ENCODE data around the gene LRP8.

Gene LRP8

DNA sequence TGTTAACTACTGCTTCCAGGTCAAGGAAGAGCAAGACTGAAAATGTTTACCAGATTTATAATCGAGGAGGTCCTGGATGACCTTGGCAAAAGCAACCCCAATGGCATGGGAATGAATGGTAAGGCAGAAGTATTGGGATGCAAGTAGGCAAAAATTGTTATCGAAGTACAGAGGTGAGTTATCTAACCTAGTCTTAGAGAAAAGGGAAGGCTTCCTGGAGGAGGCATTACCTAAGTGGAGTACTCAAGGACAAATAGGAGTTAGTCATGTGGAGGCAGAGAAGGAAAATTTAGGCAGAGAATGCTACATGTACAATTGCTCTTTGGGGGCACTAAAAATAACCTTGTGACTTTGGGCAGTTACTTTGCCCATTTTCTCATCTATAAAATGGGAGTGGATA lies 86.0 kb downstream of the LRP8 start:
- no peak overlapping the region for H3K4me3 Mint-ChIP-seq
- DNase-seq (ENCODE audit: low spot score in 2 of 2) (no peak), ATAC-seq (replicated peaks; ENCODE audit: extremely low read depth, poor library complexity, severe bottlenecking) (no peak)
- no peaks in the 10 kb centered on the region for H3K9me3 Mint-ChIP-seq
- H3K27ac Mint-ChIP-seq (ENCODE audit: low read depth): no peak overlapping the region
- peaks cover 8% of the 10 kb centered on the region for H3K36me3 Mint-ChIP-seq (ENCODE audit: insufficient read depth)
- H3K4me1 Mint-ChIP-seq: peaks cover 18% of the 10 kb centered on the region
- H3K27me3 Mint-ChIP-seq: no peaks in the 10 kb centered on the region

DNA sequence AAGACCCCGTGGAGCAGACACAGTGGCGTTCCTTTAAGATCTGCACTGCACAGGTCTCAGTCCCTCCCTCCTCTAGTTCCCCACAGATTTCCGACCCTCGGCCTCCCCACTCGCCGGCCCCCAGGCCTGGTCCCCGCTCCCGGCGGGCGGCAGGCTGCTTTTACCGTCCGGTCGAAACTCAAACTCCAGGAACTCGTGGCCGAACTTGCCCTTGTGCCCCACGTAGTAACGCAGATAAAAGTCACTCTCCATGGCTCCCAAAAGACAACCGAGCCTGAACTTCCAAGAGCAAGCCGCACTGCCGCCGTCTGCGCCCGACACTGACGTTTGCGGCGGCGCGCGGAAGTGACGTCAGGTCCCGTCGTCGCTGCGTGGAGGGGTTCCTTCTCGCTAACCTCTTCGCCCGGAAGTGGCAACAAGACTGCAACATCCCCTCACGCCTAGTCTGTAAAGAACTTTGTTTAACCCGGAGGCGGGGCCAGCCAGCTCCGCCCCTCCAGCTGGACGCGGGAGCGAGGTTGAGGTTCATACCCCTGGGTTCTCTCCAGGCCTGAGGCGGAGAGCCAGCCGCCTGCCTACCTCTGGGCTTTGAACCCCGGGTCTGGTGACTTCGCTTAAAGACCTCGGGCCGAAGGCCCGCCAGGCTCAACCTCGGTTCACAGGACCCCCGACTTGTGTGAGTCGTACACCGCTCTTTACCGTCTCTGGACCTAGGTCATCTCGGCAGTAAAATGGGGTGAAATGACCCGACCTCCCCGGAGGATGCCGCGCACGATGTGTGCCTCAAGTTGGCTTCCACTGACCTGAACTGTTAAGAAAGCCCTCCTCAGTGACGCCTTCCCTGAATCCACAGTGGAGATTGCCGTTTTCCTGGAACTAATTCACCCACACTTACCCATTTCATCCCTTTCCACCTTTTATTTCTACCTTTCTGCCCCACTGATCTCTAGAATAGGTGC lies 89.4 kb downstream of the LRP8 start, which contains the start of gene MAGOH:
Gene MAGOH (minus strand): TSS at position 322 of the 959 bp plus-strand sequence. CDS start 70 bp downstream, at position 252.
- Mint-ChIP-seq H3K4me1 (peaks cover 29% of the 10 kb centered on the region), H3K4me3 (peak within 1 kb of the TSS; percentile 100), H3K27me3 (no peaks in the 10 kb centered on the region), H3K36me3 (ENCODE audit: insufficient read depth) (peaks cover 29% of the 10 kb centered on the region), H3K27ac (ENCODE audit: low read depth) (peak within 1 kb of the TSS; percentile 98), H3K9me3 (no peaks in the 10 kb centered on the region)
- DNase-seq (ENCODE audit: low spot score in 2 of 2): peak; percentile 92 to 94
- peak; percentile 98 for ATAC-seq (replicated peaks; ENCODE audit: extremely low read depth, poor library complexity, severe bottlenecking)

DNA sequence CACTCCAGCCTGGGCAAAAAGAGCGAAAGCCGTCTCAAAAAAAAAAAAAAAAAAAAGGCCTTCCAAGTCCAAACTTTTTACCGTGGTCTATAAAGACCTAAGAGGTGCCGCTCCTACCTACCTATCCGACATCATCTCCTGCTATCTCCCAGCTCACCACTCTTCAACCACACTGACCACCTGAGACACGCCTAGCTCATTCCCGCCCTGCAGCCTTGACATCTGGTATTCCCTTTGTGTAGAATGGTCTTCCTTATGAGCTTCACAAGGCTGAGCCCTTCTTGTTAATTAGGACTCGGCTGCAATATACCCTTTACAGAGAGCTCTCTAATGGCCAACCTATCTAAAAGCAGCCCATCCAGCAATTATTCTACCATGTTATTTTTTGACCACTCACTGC lies 90.2 kb downstream of the LRP8 start:
- Mint-ChIP-seq H3K4me1 (peaks cover 29% of the 10 kb centered on the region), H3K4me3 (peak overlapping the region; percentile 100), H3K9me3 (no peaks in the 10 kb centered on the region), H3K27me3 (no peaks in the 10 kb centered on the region), H3K36me3 (ENCODE audit: insufficient read depth) (peaks cover 34% of the 10 kb centered on the region), H3K27ac (ENCODE audit: low read depth) (peak overlapping the region; percentile 98)
- ATAC-seq (replicated peaks; ENCODE audit: extremely low read depth, poor library complexity, severe bottlenecking) (no peak), DNase-seq (ENCODE audit: low spot score in 2 of 2) (no peak)

DNA sequence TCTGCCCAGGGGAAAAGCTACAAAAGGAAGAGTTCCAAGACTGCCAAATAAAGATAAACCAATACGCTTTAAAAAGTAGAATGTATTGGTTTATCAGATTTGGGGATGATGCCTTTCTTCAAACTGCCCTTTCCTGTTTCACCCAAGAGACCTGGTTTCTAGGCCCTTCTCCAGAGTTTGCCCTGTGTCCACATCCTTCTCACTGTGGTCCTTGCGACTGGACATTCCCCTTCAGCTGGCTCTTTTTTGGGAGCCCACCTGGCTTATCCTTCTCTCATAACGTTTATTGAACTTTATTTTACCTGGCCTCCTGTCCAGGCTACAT lies 106.9 kb downstream of the LRP8 start:
- DNase-seq (ENCODE audit: low spot score in 2 of 2) (no peak), ATAC-seq (replicated peaks; ENCODE audit: extremely low read depth, poor library complexity, severe bottlenecking) (no peak)
- Mint-ChIP-seq H3K36me3 (ENCODE audit: insufficient read depth) (peaks cover 14% of the 10 kb centered on the region), H3K27me3 (no peaks in the 10 kb centered on the region), H3K9me3 (no peaks in the 10 kb centered on the region), H3K4me3 (peak overlapping the region; percentile 92), H3K4me1 (peaks cover 24% of the 10 kb centered on the region), H3K27ac (ENCODE audit: low read depth) (peak overlapping the region; percentile 93)

DNA sequence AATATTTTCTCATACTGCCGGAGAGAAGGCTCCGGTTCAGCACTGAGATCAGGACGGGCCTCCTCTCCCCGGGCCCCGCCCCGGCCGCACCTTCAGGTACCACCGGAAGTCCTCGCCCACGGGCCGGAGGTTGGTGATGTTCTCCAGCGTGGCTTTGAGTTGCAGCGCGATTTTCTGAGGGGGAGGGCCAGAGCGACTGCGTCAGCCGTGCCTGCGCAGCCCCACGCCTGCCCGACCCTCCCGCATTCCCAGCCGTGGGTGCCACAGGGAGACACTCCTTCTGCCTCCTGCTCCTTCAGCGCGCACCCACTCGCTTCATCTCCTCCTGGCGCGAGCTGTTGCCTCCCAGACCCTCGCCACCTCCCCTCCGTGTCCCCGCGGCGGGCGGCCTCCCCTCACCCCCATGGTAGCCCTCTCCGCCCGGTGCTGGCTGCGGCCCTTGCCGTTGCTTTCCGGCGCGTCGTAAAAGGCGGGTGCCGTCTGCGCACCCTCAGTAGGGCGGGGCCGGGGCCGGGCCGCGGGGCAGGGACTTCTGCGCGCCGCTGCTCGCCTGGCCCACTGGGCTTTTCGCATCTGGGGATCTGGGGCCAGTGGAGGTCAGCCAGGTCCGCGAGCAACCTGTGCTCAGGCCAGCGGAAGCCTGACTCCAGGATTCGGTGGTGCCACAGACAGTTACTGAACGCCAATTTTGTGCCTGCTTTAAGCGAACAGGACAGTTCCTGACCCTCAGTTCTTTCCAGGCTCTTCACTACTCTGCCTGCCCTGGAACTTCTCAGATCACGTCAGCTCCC lies 107.5 kb downstream of the LRP8 start, which contains the start of gene CZIB:
Gene CZIB (minus strand): TSS at position 464 of the 791 bp plus-strand sequence. CDS start 59 bp downstream, at position 405.
- Mint-ChIP-seq H3K27me3 (no peaks in the 10 kb centered on the region), H3K36me3 (ENCODE audit: insufficient read depth) (peaks cover 14% of the 10 kb centered on the region), H3K9me3 (no peaks in the 10 kb centered on the region), H3K4me1 (peaks cover 24% of the 10 kb centered on the region), H3K4me3 (peak within 1 kb of the TSS; percentile 92), H3K27ac (ENCODE audit: low read depth) (peak within 1 kb of the TSS; percentile 93)
- peak; percentile 90 for ATAC-seq (replicated peaks; ENCODE audit: extremely low read depth, poor library complexity, severe bottlenecking)
- DNase-seq (ENCODE audit: low spot score in 2 of 2): peak; percentile 82 to 88

DNA sequence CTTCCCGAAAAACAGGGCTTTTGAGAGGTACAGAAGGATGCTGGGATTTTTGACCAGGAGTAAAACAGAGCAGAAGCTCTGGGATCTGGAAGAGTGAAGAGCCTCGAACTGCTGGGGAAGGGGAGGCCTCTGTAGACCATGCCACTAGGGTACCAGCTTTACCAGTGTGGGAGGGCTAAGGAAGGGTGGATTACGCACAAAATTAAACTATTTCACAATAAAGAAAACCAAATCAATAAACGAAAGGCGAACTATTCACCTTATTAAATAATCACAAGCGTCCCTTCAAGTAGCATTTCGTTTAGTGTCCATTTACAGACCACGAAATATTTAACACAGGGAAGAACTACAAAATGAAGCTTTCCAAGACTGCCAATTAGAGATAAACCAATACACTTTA lies 108.2 kb downstream of the LRP8 start:
- peak overlapping the region; percentile 93 for H3K27ac Mint-ChIP-seq (ENCODE audit: low read depth)
- peaks cover 19% of the 10 kb centered on the region for H3K36me3 Mint-ChIP-seq (ENCODE audit: insufficient read depth)
- no peaks in the 10 kb centered on the region for H3K27me3 Mint-ChIP-seq
- DNase-seq (ENCODE audit: low spot score in 2 of 2) (no peak), ATAC-seq (replicated peaks; ENCODE audit: extremely low read depth, poor library complexity, severe bottlenecking) (no peak)
- H3K4me3 Mint-ChIP-seq: peak overlapping the region; percentile 92
- peaks cover 24% of the 10 kb centered on the region for H3K4me1 Mint-ChIP-seq
- no peaks in the 10 kb centered on the region for H3K9me3 Mint-ChIP-seq

DNA sequence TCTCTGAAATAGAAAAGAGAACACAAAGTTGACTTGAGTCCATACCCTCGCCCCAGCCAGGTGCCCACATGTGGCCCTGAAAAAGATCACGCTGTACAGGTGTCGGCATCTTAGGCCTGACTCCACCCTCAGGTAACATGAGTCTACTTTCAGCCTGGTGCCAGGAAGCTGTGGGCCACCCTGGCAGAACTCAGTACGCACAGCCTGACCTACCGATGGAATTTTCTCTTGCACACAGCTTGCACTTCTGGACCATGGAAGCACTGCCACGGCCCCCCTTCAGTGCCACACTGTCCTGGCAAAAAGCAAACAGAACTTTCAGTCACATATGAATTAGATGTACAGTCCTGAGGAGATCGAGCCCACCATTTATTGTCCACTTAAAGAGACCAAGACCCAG lies 109.7 kb downstream of the LRP8 start:
- ATAC-seq (replicated peaks; ENCODE audit: extremely low read depth, poor library complexity, severe bottlenecking) (no peak), DNase-seq (ENCODE audit: low spot score in 2 of 2) (no peak)
- H3K27me3 Mint-ChIP-seq: no peaks in the 10 kb centered on the region
- peaks cover 24% of the 10 kb centered on the region for H3K4me1 Mint-ChIP-seq
- no peak overlapping the region for H3K27ac Mint-ChIP-seq (ENCODE audit: low read depth)
- peaks cover 33% of the 10 kb centered on the region for H3K36me3 Mint-ChIP-seq (ENCODE audit: insufficient read depth)
- H3K4me3 Mint-ChIP-seq: no peak overlapping the region
- no peaks in the 10 kb centered on the region for H3K9me3 Mint-ChIP-seq

DNA sequence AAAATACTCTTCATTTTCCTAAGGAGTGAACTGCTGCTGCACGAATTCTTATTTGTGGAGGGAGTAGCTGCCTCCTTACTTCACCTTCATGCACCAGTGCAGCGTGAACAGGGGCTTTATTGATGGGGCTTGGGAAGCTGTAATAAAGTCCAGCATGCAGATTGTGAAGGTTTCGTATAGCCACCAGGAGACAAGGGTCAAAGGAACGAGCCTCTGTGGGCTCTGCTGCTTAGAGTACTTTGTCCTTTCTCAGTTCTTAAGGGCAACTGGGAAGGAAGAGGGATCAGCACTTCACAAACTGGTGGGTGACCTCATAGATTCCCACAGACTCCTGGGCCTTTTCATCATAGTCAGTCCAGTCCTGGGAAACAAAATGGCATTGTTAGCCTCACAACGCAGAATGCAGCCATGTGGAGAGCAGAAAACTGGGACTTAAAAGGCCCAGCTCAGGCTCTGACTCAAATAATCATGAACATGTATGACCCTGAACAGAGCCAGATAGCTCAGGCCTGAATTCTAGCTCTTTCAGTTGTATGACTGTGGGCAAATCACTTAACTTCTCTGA lies 113.4 kb downstream of the LRP8 start:
- H3K9me3 Mint-ChIP-seq: no peaks in the 10 kb centered on the region
- H3K36me3 Mint-ChIP-seq (ENCODE audit: insufficient read depth): peaks cover 52% of the 10 kb centered on the region
- no peak overlapping the region for H3K4me3 Mint-ChIP-seq
- H3K27ac Mint-ChIP-seq (ENCODE audit: low read depth): no peak overlapping the region
- ATAC-seq (replicated peaks; ENCODE audit: extremely low read depth, poor library complexity, severe bottlenecking): no peak
- H3K27me3 Mint-ChIP-seq: no peaks in the 10 kb centered on the region
- H3K4me1 Mint-ChIP-seq: peaks cover 12% of the 10 kb centered on the region
- no peak for DNase-seq (ENCODE audit: low spot score in 2 of 2)

DNA sequence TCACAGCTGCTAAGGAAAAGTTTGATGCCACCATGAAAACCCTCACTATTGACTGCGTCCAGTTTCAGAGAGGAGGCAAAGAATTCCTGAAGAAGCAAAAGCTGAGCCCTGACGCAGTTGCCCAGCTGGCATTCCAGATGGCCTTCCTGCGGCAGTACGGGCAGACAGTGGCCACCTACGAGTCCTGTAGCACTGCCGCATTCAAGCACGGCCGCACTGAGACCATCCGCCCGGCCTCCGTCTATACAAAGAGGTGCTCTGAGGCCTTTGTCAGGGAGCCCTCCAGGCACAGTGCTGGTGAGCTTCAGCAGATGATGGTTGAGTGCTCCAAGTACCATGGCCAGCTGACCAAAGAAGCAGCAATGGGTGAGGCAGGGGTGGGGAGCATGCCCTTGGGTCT lies 116.9 kb downstream of the LRP8 start:
- no peak overlapping the region for H3K4me3 Mint-ChIP-seq

DNA sequence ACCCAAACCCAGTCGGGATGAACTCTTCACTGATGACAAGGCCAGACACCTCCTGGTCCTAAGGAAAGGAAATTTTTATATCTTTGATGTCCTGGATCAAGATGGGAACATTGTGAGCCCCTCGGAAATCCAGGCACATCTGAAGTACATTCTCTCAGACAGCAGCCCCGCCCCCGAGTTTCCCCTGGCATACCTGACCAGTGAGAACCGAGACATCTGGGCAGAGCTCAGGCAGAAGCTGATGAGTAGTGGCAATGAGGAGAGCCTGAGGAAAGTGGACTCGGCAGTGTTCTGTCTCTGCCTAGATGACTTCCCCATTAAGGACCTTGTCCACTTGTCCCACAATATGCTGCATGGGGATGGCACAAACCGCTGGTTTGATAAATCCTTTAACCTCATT lies 117.5 kb downstream of the LRP8 start:
- no peaks in the 10 kb centered on the region for H3K27me3 Mint-ChIP-seq
- ATAC-seq (replicated peaks; ENCODE audit: extremely low read depth, poor library complexity, severe bottlenecking) (no peak), DNase-seq (ENCODE audit: low spot score in 2 of 2) (no peak)
- no peaks in the 10 kb centered on the region for H3K4me1 Mint-ChIP-seq
- peaks cover 6% of the 10 kb centered on the region for H3K9me3 Mint-ChIP-seq
- H3K27ac Mint-ChIP-seq (ENCODE audit: low read depth): no peak overlapping the region
- no peak overlapping the region for H3K4me3 Mint-ChIP-seq
- peaks cover 60% of the 10 kb centered on the region for H3K36me3 Mint-ChIP-seq (ENCODE audit: insufficient read depth)

More for the DNA sequence above, 116.9 kb downstream of the LRP8 start:
- Mint-ChIP-seq H3K27me3 (no peaks in the 10 kb centered on the region), H3K4me1 (no peaks in the 10 kb centered on the region), H3K36me3 (ENCODE audit: insufficient read depth) (peaks cover 59% of the 10 kb centered on the region), H3K9me3 (peaks cover 6% of the 10 kb centered on the region), H3K27ac (ENCODE audit: low read depth) (no peak overlapping the region)
- ATAC-seq (replicated peaks; ENCODE audit: extremely low read depth, poor library complexity, severe bottlenecking) (no peak), DNase-seq (ENCODE audit: low spot score in 2 of 2) (no peak)

DNA sequence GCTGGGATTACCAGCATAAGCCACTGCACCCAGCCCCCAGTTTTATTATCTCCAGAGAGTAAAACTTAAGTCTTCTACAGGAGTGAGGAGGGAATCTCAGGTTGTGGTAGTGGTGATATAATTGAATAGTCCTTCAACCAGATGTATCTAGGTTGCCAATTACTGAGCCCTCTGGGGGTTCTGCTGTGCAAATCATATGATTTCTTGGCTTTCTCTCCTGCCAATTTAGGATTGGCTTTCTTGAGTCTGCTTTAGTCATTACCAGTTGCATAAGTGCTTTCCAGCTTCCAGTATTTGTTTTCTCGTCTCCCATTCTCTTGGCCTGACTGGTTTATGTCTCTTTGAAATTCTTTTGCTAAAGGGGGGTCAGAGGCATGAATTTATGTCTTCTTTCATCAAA lies 120.1 kb downstream of the LRP8 start:
- Mint-ChIP-seq H3K36me3 (ENCODE audit: insufficient read depth) (peaks cover 62% of the 10 kb centered on the region), H3K27ac (ENCODE audit: low read depth) (no peak overlapping the region), H3K27me3 (no peaks in the 10 kb centered on the region), H3K9me3 (peaks cover 6% of the 10 kb centered on the region), H3K4me3 (no peak overlapping the region), H3K4me1 (peaks cover 8% of the 10 kb centered on the region)
- no peak for DNase-seq (ENCODE audit: low spot score in 2 of 2)
- ATAC-seq (replicated peaks; ENCODE audit: extremely low read depth, poor library complexity, severe bottlenecking): no peak

DNA sequence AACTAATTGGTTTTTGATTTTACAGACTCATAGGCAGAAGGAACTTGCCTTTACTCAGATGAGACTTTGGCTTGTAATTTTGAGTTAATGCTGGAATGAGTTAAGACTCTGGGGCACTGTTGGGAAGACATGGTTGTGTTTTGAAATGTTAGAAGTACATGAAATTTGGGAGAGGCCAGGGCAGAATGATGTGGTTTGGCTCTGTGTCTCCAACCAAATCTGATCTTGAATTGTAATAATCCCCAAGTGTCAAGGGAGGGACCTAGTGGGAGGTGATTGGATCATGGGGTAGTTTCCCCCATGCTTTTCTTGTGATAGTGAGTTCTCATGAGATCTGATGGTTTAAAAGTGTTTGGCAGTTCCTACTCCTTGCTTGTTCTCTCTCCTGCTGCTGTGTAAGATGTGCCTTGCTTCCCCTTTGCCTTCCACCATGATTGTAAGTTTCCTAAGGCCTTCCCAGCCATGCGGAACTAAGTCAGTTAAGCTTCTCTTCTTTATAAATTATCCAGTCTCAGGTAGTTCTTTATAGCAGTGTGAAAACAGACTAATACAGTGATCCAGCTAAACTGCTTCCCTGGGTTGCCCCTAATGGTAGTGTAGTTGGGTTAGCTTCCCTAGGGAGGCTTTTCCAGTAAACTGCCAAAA lies 121.0 kb downstream of the LRP8 start:
- DNase-seq (ENCODE audit: low spot score in 2 of 2) (no peak), ATAC-seq (replicated peaks; ENCODE audit: extremely low read depth, poor library complexity, severe bottlenecking) (no peak)
- Mint-ChIP-seq H3K9me3 (peaks cover 6% of the 10 kb centered on the region), H3K27ac (ENCODE audit: low read depth) (no peak overlapping the region), H3K4me1 (peaks cover 8% of the 10 kb centered on the region), H3K27me3 (no peaks in the 10 kb centered on the region), H3K4me3 (no peak overlapping the region), H3K36me3 (ENCODE audit: insufficient read depth) (peaks cover 64% of the 10 kb centered on the region)

All from central memory CD8-positive, alpha-beta T cell (primary cell).